Neural progenitor cell (in vitro differentiated cells): ENCODE measurements around the gene TBC1D4.

Experiments
- CTCF ChIP-seq: fragments of 200-600 bp; sonication (generic); IDR thresholded peaks from 2 replicates; pipeline ENCODE4 v1.5.1; 2017; ENCODE audit warnings: antibody characterized with exemption, mild to moderate bottlenecking
- EZH2 ChIP-seq: fragments of 200-600 bp; sonication (generic); IDR thresholded peaks from 2 replicates; pipeline ENCODE4 v1.6.1; 2017; ENCODE audit warnings: antibody characterized with exemption, mild to moderate bottlenecking, moderate library complexity
- EZH2phosphoT487 ChIP-seq: fragments of 200-600 bp; sonication (generic); IDR thresholded peaks from 2 replicates; pipeline ENCODE4 v1.6.1; 2017; ENCODE audit warnings: antibody characterized with exemption

GRCh38 chr13:75508002-75508548 is 26.1 kb upstream of the TBC1D4 start:
- TF ChIP-seq CTCF = no peak
- no peak for TF ChIP-seq EZH2
- TF ChIP-seq EZH2phosphoT487 = no peak
